Mesenchymal stem cell (in vitro differentiated cells and primary cell): Measurements from ENCODE around the gene PGAP6.

Source experiments
- DNase-seq: peaks from one replicate; pipeline ENCODE4 v3.0.0-alpha.2; 2013
- H2AFZ ChIP-seq: one replicate; pipeline ENCODE4 v1.6.1; 2013; ENCODE audit warnings: low read depth, mild to moderate bottlenecking, control low read depth, inconsistent platforms, low read length, moderate library complexity
- H2AK5ac ChIP-seq: 2 replicates; pipeline ENCODE4 v1.6.1; 2013; ENCODE audit warnings: low read length, moderate library complexity, mild to moderate bottlenecking, inconsistent platforms; ENCODE audit not compliant: severe bottlenecking
- H2BK120ac ChIP-seq: one replicate; pipeline ENCODE4 v1.6.1; 2013; ENCODE audit warnings: low read depth, mild to moderate bottlenecking, inconsistent platforms, low read length, moderate library complexity
- H2BK12ac ChIP-seq, 2 experiments: one replicate each; pipeline ENCODE4 v1.6.1; 2013; ENCODE audit warnings: inconsistent platforms in 2 of 2, low read length in 2 of 2, mild to moderate bottlenecking in 2 of 2, moderate library complexity in 2 of 2, control low read depth in 1 of 2
- H2BK15ac ChIP-seq: one replicate; pipeline ENCODE4 v1.6.1; 2013; ENCODE audit warnings: mild to moderate bottlenecking, low read depth, inconsistent platforms; ENCODE audit not compliant: poor library complexity, severe bottlenecking
- H2BK5ac ChIP-seq: 2 replicates; pipeline ENCODE4 v1.6.1; 2013; ENCODE audit warnings: low read depth, mild to moderate bottlenecking, low read length, control low read depth, inconsistent platforms; ENCODE audit not compliant: poor library complexity, severe bottlenecking
- H3K14ac ChIP-seq, 2 experiments: one replicate each; pipeline ENCODE4 v1.6.1; 2013; ENCODE audit warnings: inconsistent platforms in 2 of 2, low read length in 2 of 2, control low read depth in 1 of 2, mild to moderate bottlenecking in 1 of 2, moderate library complexity in 1 of 2
- H3K18ac ChIP-seq, 2 experiments: one replicate each; pipeline ENCODE4 v1.6.1; 2013; ENCODE audit warnings: inconsistent platforms in 2 of 2, low read length in 2 of 2, control low read depth in 1 of 2, low read depth in 1 of 2, mild to moderate bottlenecking in 1 of 2
- H3K23ac ChIP-seq, 2 experiments: one replicate each; pipeline ENCODE4 v1.6.1; 2013; ENCODE audit warnings: inconsistent platforms in 2 of 2, low read length in 2 of 2, mild to moderate bottlenecking in 2 of 2, moderate library complexity in 2 of 2, control low read depth in 1 of 2
- H3K27ac ChIP-seq: 2 replicates; pipeline ENCODE4 v1.5.1; 2013; ENCODE audit warnings: mild to moderate bottlenecking, moderate library complexity, low read length, control low read depth, inconsistent platforms; ENCODE audit not compliant: poor library complexity, severe bottlenecking
- H3K27me3 ChIP-seq, 2 experiments: 2 replicates each; pipeline versions ENCODE4 v1.6.1 to v1.7.0; 2013; ENCODE audit warnings: low read length in 2 of 2, mild to moderate bottlenecking in 2 of 2, moderate library complexity in 2 of 2, control low read depth in 1 of 2, inconsistent platforms in 1 of 2; ENCODE audit not compliant: control insufficient read depth in 1 of 2, insufficient read depth in 1 of 2
- H3K36me3 ChIP-seq, 2 experiments: 2 replicates each; pipeline versions ENCODE4 v1.6.1 to v1.7.0; 2013; ENCODE audit warnings: low read length in 2 of 2, control low read depth in 1 of 2, inconsistent platforms in 1 of 2, low read depth in 1 of 2, mild to moderate bottlenecking in 1 of 2; ENCODE audit not compliant: insufficient read depth in 2 of 2, control insufficient read depth in 1 of 2
- H3K4ac ChIP-seq, 2 experiments: one replicate each; pipeline ENCODE4 v1.6.1; 2013; ENCODE audit warnings: inconsistent platforms in 2 of 2, low read length in 2 of 2, mild to moderate bottlenecking in 2 of 2, moderate library complexity in 2 of 2, control low read depth in 1 of 2, low read depth in 1 of 2
- H3K4me1 ChIP-seq: 2 replicates; pipeline ENCODE4 v1.6.1; 2013; ENCODE audit warnings: low read depth, low read length, control low read depth; ENCODE audit not compliant: control insufficient read depth, insufficient read depth
- H3K4me2 ChIP-seq: 2 replicates; pipeline ENCODE4 v1.6.1; 2013; ENCODE audit warnings: low read length, mild to moderate bottlenecking, inconsistent platforms; ENCODE audit not compliant: poor library complexity, severe bottlenecking
- H3K4me3 ChIP-seq, 2 experiments: 2 replicates each; pipeline versions ENCODE4 v1.5.1 to v1.7.0; 2013; ENCODE audit warnings: low read length in 2 of 2, mild to moderate bottlenecking in 2 of 2, control low read depth in 1 of 2, low read depth in 1 of 2; ENCODE audit not compliant: insufficient read depth in 1 of 2
- H3K79me1 ChIP-seq: replicated peaks from 2 replicates; pipeline ENCODE4 v1.6.1; 2013; ENCODE audit warnings: mild to moderate bottlenecking, control low read depth, low read length, inconsistent platforms; ENCODE audit not compliant: poor library complexity, severe bottlenecking
- H3K9ac ChIP-seq: 2 replicates; pipeline ENCODE4 v1.7.0; 2013; ENCODE audit warnings: mild to moderate bottlenecking, low read length, moderate library complexity
- H3K9me3 ChIP-seq: 2 replicates; pipeline ENCODE4 v1.7.0; 2013; ENCODE audit warnings: mild to moderate bottlenecking, low read length; ENCODE audit not compliant: control insufficient read depth
- H4K8ac ChIP-seq: one replicate; pipeline ENCODE4 v1.6.1; 2013; ENCODE audit warnings: inconsistent platforms, mild to moderate bottlenecking, low read length, moderate library complexity
- H4K91ac ChIP-seq: one replicate; pipeline ENCODE4 v1.6.1; 2013; ENCODE audit warnings: mild to moderate bottlenecking, low read length, inconsistent platforms
- WGBS: methylation state at CpG from one replicate; pipeline ENCODE4 v1.1.7; 2013; ENCODE audit warnings: mixed read lengths; 5-methylcytosine and 5-hydroxymethylcytosine counted together

The PGAP6 gene

GRCh38 chr16:399340-400019 lies 17.7 kb upstream of the PGAP6 start:
- Histone ChIP-seq H3K36me3 (peaks cover 15 to 23% of the 10 kb centered on the region in 2 experiments), H3K4me3 (no peak overlapping the region), H3K4me1 (peaks cover 30% of the 10 kb centered on the region), H3K14ac (no peak overlapping the region), H2AFZ (no peak overlapping the region), H3K23ac (no peak overlapping the region), H3K4me2 (no peak overlapping the region), H3K9ac (no peak overlapping the region), H2BK15ac (peak overlapping the region; percentile 52), H3K27me3 (no peaks in the 10 kb centered on the region), H2BK12ac (no peak overlapping the region), H3K79me1 (peaks cover 10% of the 10 kb centered on the region), H3K18ac (peak overlapping the region in 1 of 2 experiments; percentile 50), H3K27ac (no peak overlapping the region), H4K91ac (peak overlapping the region; percentile 14), H3K4ac (no peak overlapping the region), H2BK120ac (no peak overlapping the region), H4K8ac (no peak overlapping the region), H2BK5ac (no peak overlapping the region), H2AK5ac (no peak overlapping the region), H3K9me3 (no peaks in the 10 kb centered on the region)
- no peak for DNase-seq
- WGBS: 95% methylated on average over 22 of the region's 22 CpGs

GRCh38 chr16:398561-399339 lies 17.0 kb upstream of the PGAP6 start:
- Histone ChIP-seq H3K27me3 (no peaks in the 10 kb centered on the region), H3K9me3 (no peaks in the 10 kb centered on the region), H3K18ac (peak overlapping the region in 1 of 2 experiments; percentile 50), H3K9ac (peak overlapping the region; percentile 70), H3K23ac (no peak overlapping the region), H3K4me3 (no peak overlapping the region), H2BK12ac (no peak overlapping the region), H3K4me2 (no peak overlapping the region), H3K4ac (peak overlapping the region; percentile 3 to 71), H2BK5ac (no peak overlapping the region), H2AFZ (no peak overlapping the region), H3K27ac (no peak overlapping the region), H4K91ac (peak overlapping the region; percentile 85), H3K14ac (no peak overlapping the region), H2AK5ac (peak overlapping the region; percentile 9), H3K4me1 (peaks cover 30% of the 10 kb centered on the region), H3K36me3 (peaks cover 15 to 23% of the 10 kb centered on the region in 2 experiments), H3K79me1 (peaks cover 10% of the 10 kb centered on the region), H4K8ac (peak overlapping the region; percentile 95), H2BK15ac (no peak overlapping the region), H2BK120ac (no peak overlapping the region)
- WGBS: 87% methylated on average over 24 of the region's 24 CpGs
- no peak for DNase-seq

- Histone ChIP-seq H3K27ac (peak overlapping the region; percentile 55), H3K27me3 (no peaks in the 10 kb centered on the region), H3K9me3 (no peaks in the 10 kb centered on the region), H3K14ac (peak overlapping the region in 1 of 2 experiments; percentile 44), H2AK5ac (peak overlapping the region; percentile 9), H4K91ac (no peak overlapping the region), H2BK12ac (peak overlapping the region in 1 of 2 experiments; percentile 6), H3K4me2 (peak overlapping the region; percentile 60), H3K9ac (peak overlapping the region; percentile 70), H3K18ac (peak overlapping the region; percentile 37), H2AFZ (no peak overlapping the region), H4K8ac (peak overlapping the region; percentile 59), H3K4me1 (peaks cover 30% of the 10 kb centered on the region), H3K4ac (peak overlapping the region in 1 of 2 experiments; percentile 71), H3K23ac (no peak overlapping the region), H2BK15ac (peak overlapping the region; percentile 65), H3K79me1 (peaks cover 9% of the 10 kb centered on the region), H2BK120ac (peak overlapping the region; percentile 71), H2BK5ac (no peak overlapping the region), H3K4me3 (peak overlapping the region; percentile 4 to 65), H3K36me3 (peaks cover 15 to 23% of the 10 kb centered on the region in 2 experiments)
- 20% methylated on average over 25 of the region's 29 CpGs for WGBS
- peak; percentile 91 for DNase-seq
Observed at GRCh38 chr16:397736-398332, 16.1 kb upstream of the PGAP6 start.
